Fibroblast of pulmonary artery (primary cell): ENCODE results near the gene GALNT18.

Experiments used
- DNase-seq: peaks from one replicate; pipeline ENCODE4 v3.0.0-alpha.2; 2010; ENCODE audit warnings: low read depth
- H3K4me3 ChIP-seq: replicated peaks from 2 replicates; pipeline ENCODE4 v1.5.1; 2011; ENCODE audit warnings: low read depth, mild to moderate bottlenecking, control low read depth, low read length, moderate library complexity
- CTCF ChIP-seq: IDR thresholded peaks from 2 replicates; pipeline ENCODE4 v1.5.1; 2011; ENCODE audit warnings: mild to moderate bottlenecking, control low read depth, low read length, inconsistent platforms; ENCODE audit errors: missing control alignments

Gene GALNT18

GRCh38 chr11:11463405-11463804 is 158.4 kb downstream of the GALNT18 start:
- DNase-seq, result no peak

GRCh38 chr11:11461473-11461872 is 160.3 kb downstream of the GALNT18 start:
- H3K4me3 ChIP-seq, result no peak overlapping the region
- no peak for TF ChIP-seq CTCF
- no peak for DNase-seq

More at GRCh38 chr11:11463405-11463804, 158.4 kb downstream of the GALNT18 start:
- TF ChIP-seq CTCF, result no peak
- H3K4me3 ChIP-seq, result no peak overlapping the region

- TF ChIP-seq CTCF, result no peak
- H3K4me3 ChIP-seq, result no peak overlapping the region
- no peak for DNase-seq
Observed at GRCh38 chr11:11459578-11459977, 162.2 kb downstream of the GALNT18 start.

- DNase-seq, result no peak
- TF ChIP-seq CTCF, result no peak
- H3K4me3 ChIP-seq, result no peak overlapping the region
Observed at GRCh38 chr11:11458485-11458884, 163.3 kb downstream of the GALNT18 start.

- DNase-seq, result no peak
- no peak for TF ChIP-seq CTCF
- H3K4me3 ChIP-seq, result no peak overlapping the region
Observed at GRCh38 chr11:11458001-11458400, 163.8 kb downstream of the GALNT18 start.

GRCh38 chr11:11456866-11457265 is 164.9 kb downstream of the GALNT18 start:
- no peak for DNase-seq
- no peak overlapping the region for H3K4me3 ChIP-seq
- TF ChIP-seq CTCF, result no peak

- TF ChIP-seq CTCF, result no peak
- no peak for DNase-seq
Observed at GRCh38 chr11:11454671-11455223, 167.1 kb downstream of the GALNT18 start.

More at GRCh38 chr11:11454671-11455223, 167.1 kb downstream of the GALNT18 start:
- H3K4me3 ChIP-seq, result no peak overlapping the region
